SH-SY5Y (cell line): ENCODE data around the gene MARK2.

Experiments used
- GATA2 ChIP-seq: IDR thresholded peaks from 2 replicates; pipeline ENCODE4 v1.6.1; 2011; ENCODE audit warnings: mild to moderate bottlenecking, low read depth, low read length
- GATA3 ChIP-seq: IDR thresholded peaks from 2 replicates; pipeline ENCODE4 v1.6.1; 2011; ENCODE audit warnings: low read depth, mild to moderate bottlenecking, low read length, moderate library complexity

GRCh38 chr11:63870351-63871140 lies 31.6 kb downstream of the MARK2 start:
- TF ChIP-seq GATA3 = no peak
- TF ChIP-seq GATA2 = no peak
